SU-DHL-6 (cell line): Measurements from ENCODE around the gene KDM5B.

ENCODE experiments used
- H2AFZ ChIP-seq: fragments of 200-600 bp; sonication (generic); 2 replicates; pipeline ENCODE4 v1.6.1; 2014; ENCODE audit warnings: low read depth, mild to moderate bottlenecking, moderate library complexity, mixed read lengths, antibody characterized with exemption, low read length; ENCODE audit not compliant: severe bottlenecking
- H3F3A ChIP-seq: fragments of 200-600 bp; shearing (Covaris generic); 2 replicates; pipeline ENCODE4 v1.6.0; 2016; ENCODE audit warnings: antibody characterized with exemption, mild to moderate bottlenecking; ENCODE audit not compliant: insufficient read depth
- H3K27ac ChIP-seq: fragments of 200-600 bp; sonication (generic); 2 replicates; pipeline ENCODE4 v1.5.1; 2016; ENCODE audit warnings: low read depth, mild to moderate bottlenecking, low read length, moderate library complexity, mixed read lengths
- H3K27me3 ChIP-seq: fragments of 200-600 bp; sonication (generic), shearing (Covaris generic); 2 replicates; pipeline ENCODE4 v1.6.0; 2014; ENCODE audit warnings: mild to moderate bottlenecking, low read length
- H3K36me3 ChIP-seq: fragments of 200-600 bp; sonication (generic); 2 replicates; pipeline ENCODE4 v1.6.1; 2014; ENCODE audit warnings: mild to moderate bottlenecking, low read length, mixed read lengths
- H3K4me2 ChIP-seq: fragments of 300-600, 200-600 bp; shearing (Covaris generic), sonication (generic); 2 replicates; pipeline ENCODE4 v1.6.0; 2014; ENCODE audit warnings: low read length, low read depth, mild to moderate bottlenecking; ENCODE audit not compliant: poor library complexity, severe bottlenecking
- H3K4me3 ChIP-seq: fragments of 200-600 bp; sonication (generic); 2 replicates; pipeline ENCODE4 v1.5.1; 2014; ENCODE audit warnings: antibody characterized with exemption, low read length, mild to moderate bottlenecking, mixed read lengths; ENCODE audit not compliant: insufficient read depth, poor library complexity, severe bottlenecking
- H3K79me2 ChIP-seq: fragments of 200-600 bp; sonication (generic); 2 replicates; pipeline ENCODE4 v1.6.1; 2014; ENCODE audit warnings: mild to moderate bottlenecking, low read length, moderate library complexity; ENCODE audit not compliant: insufficient read depth
- H3K9ac ChIP-seq: fragments of 200-600 bp; sonication (generic); 2 replicates; pipeline ENCODE4 v1.7.0; 2014; ENCODE audit warnings: mild to moderate bottlenecking, low read length
- H3K9me2 ChIP-seq: fragments of 200-600 bp; sonication (generic); replicated peaks from 2 replicates; pipeline ENCODE4 v1.6.1; 2014; ENCODE audit warnings: low read length; ENCODE audit not compliant: insufficient read depth
- H3K9me3 ChIP-seq: fragments of 200-600 bp; sonication (generic); 2 replicates; pipeline ENCODE4 v1.6.1; 2014; ENCODE audit warnings: low read length, mixed read lengths; ENCODE audit not compliant: insufficient read depth
- H4K20me1 ChIP-seq: fragments of 200-600 bp; sonication (generic); 2 replicates; pipeline ENCODE4 v1.6.1; 2014; ENCODE audit warnings: low read depth, mild to moderate bottlenecking, antibody characterized with exemption, low read length, moderate library complexity, mixed read lengths
- EZH2phosphoT487 ChIP-seq: fragments of 200-600 bp; sonication (generic), shearing (Covaris generic); conservative IDR thresholded peaks from 2 replicates; pipeline ENCODE4 v1.6.1; 2018; ENCODE audit warnings: mild to moderate bottlenecking, antibody characterized with exemption, low read length, moderate library complexity, mixed read lengths
- TF ChIP-seq, protein P1 (sequence below): fragments of 200-600 bp; sonication (generic); IDR thresholded peaks from one replicate; pipeline ENCODE4 v1.5.1; 2017; ENCODE audit warnings: antibody characterized with exemption, mild to moderate bottlenecking, low read length, moderate library complexity; ENCODE audit not compliant: insufficient read depth, poor library complexity, severe bottlenecking

Gene KDM5B

DNA sequence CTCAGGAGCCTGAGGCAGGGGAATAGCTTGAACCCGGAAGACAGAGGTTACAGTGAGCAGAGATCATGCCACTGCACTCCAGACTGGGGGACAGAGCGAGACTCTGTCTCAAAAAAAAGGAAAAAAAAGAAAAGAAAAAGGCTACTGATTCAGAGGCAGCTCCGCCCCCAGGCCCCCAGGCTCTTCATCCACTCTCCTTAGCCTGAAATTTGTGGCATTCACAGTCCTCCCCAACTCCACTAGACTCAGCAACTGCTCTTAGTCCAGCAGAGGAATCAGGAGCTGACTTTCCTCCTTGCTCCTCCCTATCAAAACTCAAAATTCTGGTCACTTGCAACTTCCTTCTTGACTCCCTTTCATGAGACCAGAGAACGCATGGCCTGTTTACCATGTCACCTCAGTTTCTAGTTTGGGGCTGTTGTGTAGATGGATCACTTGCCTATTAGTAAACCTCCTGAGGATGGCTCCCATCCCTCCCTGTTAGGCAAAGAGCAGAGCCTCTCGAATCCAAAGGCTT, 29.6 kb upstream of the KDM5B start:
- TF ChIP-seq, protein P1, sequence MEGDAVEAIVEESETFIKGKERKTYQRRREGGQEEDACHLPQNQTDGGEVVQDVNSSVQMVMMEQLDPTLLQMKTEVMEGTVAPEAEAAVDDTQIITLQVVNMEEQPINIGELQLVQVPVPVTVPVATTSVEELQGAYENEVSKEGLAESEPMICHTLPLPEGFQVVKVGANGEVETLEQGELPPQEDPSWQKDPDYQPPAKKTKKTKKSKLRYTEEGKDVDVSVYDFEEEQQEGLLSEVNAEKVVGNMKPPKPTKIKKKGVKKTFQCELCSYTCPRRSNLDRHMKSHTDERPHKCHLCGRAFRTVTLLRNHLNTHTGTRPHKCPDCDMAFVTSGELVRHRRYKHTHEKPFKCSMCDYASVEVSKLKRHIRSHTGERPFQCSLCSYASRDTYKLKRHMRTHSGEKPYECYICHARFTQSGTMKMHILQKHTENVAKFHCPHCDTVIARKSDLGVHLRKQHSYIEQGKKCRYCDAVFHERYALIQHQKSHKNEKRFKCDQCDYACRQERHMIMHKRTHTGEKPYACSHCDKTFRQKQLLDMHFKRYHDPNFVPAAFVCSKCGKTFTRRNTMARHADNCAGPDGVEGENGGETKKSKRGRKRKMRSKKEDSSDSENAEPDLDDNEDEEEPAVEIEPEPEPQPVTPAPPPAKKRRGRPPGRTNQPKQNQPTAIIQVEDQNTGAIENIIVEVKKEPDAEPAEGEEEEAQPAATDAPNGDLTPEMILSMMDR = no peak
- no peak for TF ChIP-seq EZH2phosphoT487
- H3K27me3 ChIP-seq = no peaks in the 10 kb centered on the region
- no peak overlapping the region for H3K27ac ChIP-seq
- no peak overlapping the region for H3K4me2 ChIP-seq
- H3K9me3 ChIP-seq = no peaks in the 10 kb centered on the region
- H2AFZ ChIP-seq = no peak overlapping the region
- no peaks in the 10 kb centered on the region for H3F3A ChIP-seq
- H3K4me3 ChIP-seq = no peak overlapping the region
- H3K36me3 ChIP-seq = no peaks in the 10 kb centered on the region
- no peaks in the 10 kb centered on the region for H4K20me1 ChIP-seq
- no peaks in the 10 kb centered on the region for H3K9me2 ChIP-seq
- no peak overlapping the region for H3K9ac ChIP-seq
- H3K79me2 ChIP-seq = no peaks in the 10 kb centered on the region

DNA sequence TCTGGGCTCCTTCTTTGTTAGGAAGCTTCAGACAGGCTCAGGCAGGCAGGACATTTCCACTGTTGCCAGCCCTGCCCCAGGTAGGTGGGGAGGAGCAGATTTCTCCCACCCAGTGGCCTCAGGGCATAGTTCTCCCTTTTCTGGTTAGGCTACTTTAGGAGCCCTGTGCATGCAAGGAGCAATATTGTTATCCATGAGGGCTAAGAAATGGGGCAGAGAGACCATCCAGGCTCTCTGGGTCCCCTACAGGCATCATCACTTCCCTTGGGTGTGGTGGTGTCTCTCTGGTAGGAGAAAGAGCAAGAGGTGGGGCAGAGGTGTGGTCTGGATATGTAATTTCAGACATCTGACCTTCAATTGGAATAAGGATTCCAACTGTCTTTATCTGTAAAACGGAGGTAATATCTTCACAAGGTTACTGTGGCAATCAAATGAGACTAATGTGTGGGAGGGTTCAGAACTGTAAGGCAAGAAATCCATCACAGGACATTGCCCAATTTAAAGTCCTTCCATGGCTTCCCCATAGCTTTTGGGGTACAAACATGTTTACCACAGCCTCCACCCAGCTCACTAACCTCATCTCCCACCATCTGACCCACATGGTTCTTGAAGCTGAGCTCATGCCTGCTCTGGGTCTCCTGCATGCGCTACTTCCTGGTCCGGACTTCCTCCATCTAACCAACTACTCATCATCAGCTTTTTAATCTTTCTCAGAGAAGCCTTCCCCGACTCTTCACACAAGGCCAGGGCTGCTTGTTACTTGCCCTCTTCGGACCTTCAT, 28.6 kb upstream of the KDM5B start:
- no peak overlapping the region for H3K27ac ChIP-seq
- H2AFZ ChIP-seq = no peak overlapping the region
- no peak overlapping the region for H3K4me2 ChIP-seq
- TF ChIP-seq EZH2phosphoT487 = no peak
- TF ChIP-seq, protein P1 = no peak
- H3K36me3 ChIP-seq = no peaks in the 10 kb centered on the region
- no peaks in the 10 kb centered on the region for H3K27me3 ChIP-seq
- no peaks in the 10 kb centered on the region for H3F3A ChIP-seq
- H3K9ac ChIP-seq = no peak overlapping the region
- H3K79me2 ChIP-seq = no peaks in the 10 kb centered on the region
- no peaks in the 10 kb centered on the region for H4K20me1 ChIP-seq
- no peak overlapping the region for H3K4me3 ChIP-seq
- no peaks in the 10 kb centered on the region for H3K9me3 ChIP-seq
- H3K9me2 ChIP-seq = no peaks in the 10 kb centered on the region

DNA sequence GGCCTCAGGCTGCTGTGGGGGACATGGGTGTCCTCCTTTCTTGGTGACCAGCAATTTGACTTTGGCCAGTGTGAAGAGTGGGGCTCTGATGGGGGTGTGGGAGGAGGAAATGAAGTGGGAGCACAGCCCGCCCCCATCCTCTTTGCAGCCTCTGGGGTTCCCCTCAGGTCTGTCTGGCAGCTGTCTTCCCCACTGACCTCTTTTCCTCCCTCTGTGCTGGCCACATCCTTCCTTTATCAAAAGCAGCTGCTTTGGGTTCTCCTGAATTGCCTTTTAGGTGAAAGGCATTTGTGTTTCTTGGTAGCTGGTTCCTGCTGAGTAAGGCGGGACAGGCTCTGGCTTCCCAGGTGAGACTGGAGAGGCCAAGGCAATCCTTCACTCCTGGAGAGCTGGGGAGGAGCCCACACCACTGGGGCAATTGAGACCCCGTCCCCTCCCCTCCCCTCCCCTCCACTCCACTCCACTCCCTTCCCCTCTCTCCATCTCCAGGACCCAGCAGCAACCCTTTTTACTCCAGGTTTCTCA, 27.4 kb upstream of the KDM5B start:
- no peaks in the 10 kb centered on the region for H3K79me2 ChIP-seq
- H3K9me2 ChIP-seq = no peaks in the 10 kb centered on the region
- H3F3A ChIP-seq = no peaks in the 10 kb centered on the region
- H4K20me1 ChIP-seq = no peaks in the 10 kb centered on the region
- no peaks in the 10 kb centered on the region for H3K9me3 ChIP-seq
- H3K36me3 ChIP-seq = no peaks in the 10 kb centered on the region
- no peak overlapping the region for H3K4me3 ChIP-seq
- H3K27me3 ChIP-seq = no peaks in the 10 kb centered on the region
- no peak for TF ChIP-seq EZH2phosphoT487
- TF ChIP-seq, protein P1 = no peak
- H2AFZ ChIP-seq = no peak overlapping the region
- no peak overlapping the region for H3K9ac ChIP-seq
- H3K27ac ChIP-seq = no peak overlapping the region
- H3K4me2 ChIP-seq = no peak overlapping the region
